ENCODE data around the gene PPP1CA. TPM values are rescaled to one million over a fixed set of nuclear protein-coding genes. Genes with fewer than 3 reads are reported as not detected.
A peak's percentile ranks its signal among the peaks of the same experiment; 100 is the strongest.
"Not testable (repeated sequence)": the region's sequence is repeated elsewhere in the genome, so short reads cannot be mapped to it uniquely, and the experiment has no call there.

PPP1CA gene
- polyA plus RNA-seq, 1 donor: 112 TPM

DNA sequence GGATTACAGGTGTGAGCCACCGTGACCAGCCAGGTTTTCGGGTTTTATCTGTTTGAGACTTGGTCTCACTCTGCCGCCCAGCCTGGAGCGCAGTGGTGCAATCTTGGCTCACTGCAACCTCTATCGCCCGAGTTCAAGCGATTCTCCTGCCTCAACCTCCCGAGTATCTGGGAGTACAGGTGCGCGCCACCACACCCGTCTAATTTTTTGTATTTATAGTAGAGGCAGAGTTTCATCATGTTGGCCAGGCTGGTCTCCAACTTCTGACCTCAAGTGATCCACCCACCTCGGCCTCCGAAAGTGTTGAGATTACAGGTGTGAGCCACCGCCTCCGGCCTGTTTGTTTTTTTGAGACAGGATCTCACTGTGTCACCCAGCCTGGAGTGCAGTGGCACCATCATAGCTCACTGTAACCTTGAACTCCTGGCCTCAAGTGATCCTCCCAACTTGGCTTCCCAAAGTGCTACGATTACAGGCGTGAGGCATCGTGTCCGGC, 25.8 kb upstream of the PPP1CA start:
- 50% methylated on average over 4 of the region's 19 CpGs for WGBS (ENCODE audit: insufficient coverage, low lambda C conversion rate)
- not testable (repeated sequence) for DNase-seq; H3K27me3 ChIP-seq (ENCODE audit: control insufficient read depth, insufficient read depth, low read length); H3K9me3 ChIP-seq (ENCODE audit: control insufficient read depth, low read depth, low read length)
- Histone ChIP-seq H3K36me3 (ENCODE audit: control insufficient read depth, insufficient read depth, low read length) (peaks cover 18% of the 10 kb centered on the region), H3K4me1 (ENCODE audit: control insufficient read depth, insufficient read depth, low read length) (peaks cover 14% of the 10 kb centered on the region), H3K4me3 (ENCODE audit: low read length) (peak overlapping the region; percentile 88), H3K27ac (ENCODE audit: low read length) (peak overlapping the region; percentile 82)

DNA sequence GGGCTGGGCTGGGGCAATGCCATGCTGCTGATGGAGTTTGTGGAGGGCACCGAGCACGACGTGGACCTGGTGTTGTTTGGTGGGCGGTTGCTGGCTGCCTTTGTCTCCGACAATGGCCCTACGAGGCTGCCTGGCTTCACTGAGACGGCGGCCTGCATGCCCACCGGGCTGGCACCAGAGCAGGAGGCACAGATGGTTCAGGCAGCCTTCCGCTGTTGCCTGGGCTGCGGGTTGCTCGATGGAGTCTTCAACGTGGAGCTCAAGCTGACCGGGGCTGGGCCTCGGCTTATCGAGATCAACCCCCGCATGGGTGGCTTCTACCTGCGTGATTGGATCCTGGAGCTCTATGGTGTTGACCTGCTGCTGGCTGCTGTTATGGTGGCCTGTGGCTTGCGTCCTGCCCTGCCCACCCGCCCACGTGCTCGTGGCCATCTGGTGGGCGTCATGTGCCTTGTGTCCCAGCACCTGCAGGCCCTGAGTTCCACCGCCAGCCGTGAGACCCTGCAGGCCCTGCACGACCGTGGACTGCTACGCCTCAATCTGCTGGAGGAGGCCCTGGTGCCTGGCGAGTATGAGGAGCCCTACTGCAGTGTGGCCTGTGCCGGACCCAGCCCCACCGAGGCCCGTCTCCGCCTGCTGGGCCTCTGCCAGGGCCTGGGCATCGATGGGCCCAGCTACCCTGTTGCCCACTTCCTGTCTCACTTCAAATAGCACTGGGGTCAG, 22.4 kb upstream of the PPP1CA start:
- Histone ChIP-seq H3K4me3 (ENCODE audit: low read length) (no peak overlapping the region), H3K27ac (ENCODE audit: low read length) (no peak overlapping the region), H3K36me3 (ENCODE audit: control insufficient read depth, insufficient read depth, low read length) (no peaks in the 10 kb centered on the region), H3K4me1 (ENCODE audit: control insufficient read depth, insufficient read depth, low read length) (peaks cover 13% of the 10 kb centered on the region), H3K27me3 (ENCODE audit: control insufficient read depth, insufficient read depth, low read length) (no peaks in the 10 kb centered on the region), H3K9me3 (ENCODE audit: control insufficient read depth, low read depth, low read length) (no peaks in the 10 kb centered on the region)
- no peak for DNase-seq
- no CpG with 5 or more reads among the region's 34 CpGs for WGBS (ENCODE audit: insufficient coverage, low lambda C conversion rate)

DNA sequence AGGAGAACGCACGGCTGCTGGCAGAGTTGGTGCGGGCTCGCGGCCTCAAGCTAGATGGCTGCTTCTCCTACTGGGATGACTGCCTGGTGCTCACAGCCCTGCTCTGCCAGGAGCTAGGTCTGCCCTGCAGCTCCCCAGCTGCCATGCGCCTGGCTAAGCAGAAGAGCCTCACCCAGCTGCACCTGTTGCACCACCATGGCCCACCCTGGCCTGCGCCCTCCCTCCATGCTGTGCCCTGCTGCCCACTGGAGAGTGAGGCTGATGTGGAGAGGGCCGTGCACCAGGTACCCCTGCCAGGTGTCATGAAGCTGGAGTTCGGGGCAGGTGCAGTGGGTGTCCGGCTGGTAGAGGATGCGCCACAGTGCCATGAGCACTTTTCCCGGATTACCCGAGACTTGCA, 21.8 kb upstream of the PPP1CA start:
- Histone ChIP-seq H3K4me3 (ENCODE audit: low read length) (no peak overlapping the region), H3K27me3 (ENCODE audit: control insufficient read depth, insufficient read depth, low read length) (no peaks in the 10 kb centered on the region), H3K27ac (ENCODE audit: low read length) (no peak overlapping the region), H3K9me3 (ENCODE audit: control insufficient read depth, low read depth, low read length) (no peaks in the 10 kb centered on the region), H3K36me3 (ENCODE audit: control insufficient read depth, insufficient read depth, low read length) (no peaks in the 10 kb centered on the region), H3K4me1 (ENCODE audit: control insufficient read depth, insufficient read depth, low read length) (peaks cover 11% of the 10 kb centered on the region)
- no peak for DNase-seq
- no CpG with 5 or more reads among the region's 13 CpGs for WGBS (ENCODE audit: insufficient coverage, low lambda C conversion rate)

DNA sequence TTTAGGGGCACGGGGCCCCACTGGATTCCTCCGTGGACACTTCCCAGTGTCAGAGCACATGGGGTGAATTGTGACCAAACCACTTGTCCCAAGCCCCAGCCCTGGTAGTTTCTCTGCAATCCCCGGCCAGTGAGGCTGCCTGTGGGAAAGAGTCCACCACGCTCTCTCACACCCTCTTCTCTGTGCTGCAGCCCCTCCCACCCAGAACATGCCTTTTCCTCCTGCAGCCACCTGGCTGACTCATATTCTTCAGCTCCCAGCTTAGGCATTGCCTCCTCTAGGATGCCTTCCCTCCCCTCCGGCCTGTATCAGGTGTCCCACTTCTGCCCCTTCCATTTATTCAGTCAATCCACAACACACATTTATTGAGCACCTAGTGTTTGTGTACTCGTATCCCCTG, 21.2 kb upstream of the PPP1CA start:
- Histone ChIP-seq H3K27ac (ENCODE audit: low read length) (no peak overlapping the region), H3K4me3 (ENCODE audit: low read length) (no peak overlapping the region), H3K4me1 (ENCODE audit: control insufficient read depth, insufficient read depth, low read length) (peaks cover 11% of the 10 kb centered on the region), H3K36me3 (ENCODE audit: control insufficient read depth, insufficient read depth, low read length) (no peaks in the 10 kb centered on the region), H3K27me3 (ENCODE audit: control insufficient read depth, insufficient read depth, low read length) (no peaks in the 10 kb centered on the region), H3K9me3 (ENCODE audit: control insufficient read depth, low read depth, low read length) (no peaks in the 10 kb centered on the region)
- no peak for DNase-seq
- no CpG with 5 or more reads among the region's 6 CpGs for WGBS (ENCODE audit: insufficient coverage, low lambda C conversion rate)

DNA sequence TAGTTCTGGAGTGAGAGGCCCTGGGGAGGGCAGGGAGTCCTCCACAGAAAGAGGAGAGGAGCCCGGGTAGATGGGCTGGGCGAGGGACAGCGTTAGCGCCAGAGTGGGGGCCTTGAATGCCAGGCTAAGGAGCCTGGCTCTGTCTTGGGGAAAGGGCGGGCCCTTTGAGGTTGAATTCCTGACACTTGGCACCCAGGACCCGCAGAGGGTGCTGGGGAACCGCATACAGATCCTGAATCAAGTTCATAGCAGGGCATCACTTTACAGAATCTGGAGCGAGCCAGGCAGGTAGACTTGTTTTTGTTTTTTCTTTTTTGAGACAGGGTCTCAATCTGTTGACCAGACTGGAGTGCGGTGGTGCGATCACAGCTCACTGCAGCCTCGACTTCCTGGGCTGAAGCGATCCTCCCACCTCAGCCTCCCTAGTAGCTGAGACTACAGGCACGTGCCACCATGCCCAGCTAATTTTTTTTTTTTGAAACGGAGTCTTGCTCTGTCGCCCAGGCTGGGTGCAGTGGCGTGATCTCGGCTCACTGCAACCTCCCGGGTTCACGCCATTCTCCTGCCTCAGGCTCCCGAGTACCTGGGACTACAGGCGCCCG, 19.9 kb upstream of the PPP1CA start:
- no CpG with 5 or more reads among the region's 22 CpGs for WGBS (ENCODE audit: insufficient coverage, low lambda C conversion rate)
- H3K4me1 ChIP-seq (ENCODE audit: control insufficient read depth, insufficient read depth, low read length): peaks cover 11% of the 10 kb centered on the region
- DNase-seq: no peak
- H3K9me3 ChIP-seq (ENCODE audit: control insufficient read depth, low read depth, low read length): peaks cover 4% of the 10 kb centered on the region
- no peak overlapping the region for H3K27ac ChIP-seq (ENCODE audit: low read length)
- H3K4me3 ChIP-seq (ENCODE audit: low read length): peak overlapping the region; percentile 17
- no peaks in the 10 kb centered on the region for H3K27me3 ChIP-seq (ENCODE audit: control insufficient read depth, insufficient read depth, low read length)
- H3K36me3 ChIP-seq (ENCODE audit: control insufficient read depth, insufficient read depth, low read length): no peaks in the 10 kb centered on the region

DNA sequence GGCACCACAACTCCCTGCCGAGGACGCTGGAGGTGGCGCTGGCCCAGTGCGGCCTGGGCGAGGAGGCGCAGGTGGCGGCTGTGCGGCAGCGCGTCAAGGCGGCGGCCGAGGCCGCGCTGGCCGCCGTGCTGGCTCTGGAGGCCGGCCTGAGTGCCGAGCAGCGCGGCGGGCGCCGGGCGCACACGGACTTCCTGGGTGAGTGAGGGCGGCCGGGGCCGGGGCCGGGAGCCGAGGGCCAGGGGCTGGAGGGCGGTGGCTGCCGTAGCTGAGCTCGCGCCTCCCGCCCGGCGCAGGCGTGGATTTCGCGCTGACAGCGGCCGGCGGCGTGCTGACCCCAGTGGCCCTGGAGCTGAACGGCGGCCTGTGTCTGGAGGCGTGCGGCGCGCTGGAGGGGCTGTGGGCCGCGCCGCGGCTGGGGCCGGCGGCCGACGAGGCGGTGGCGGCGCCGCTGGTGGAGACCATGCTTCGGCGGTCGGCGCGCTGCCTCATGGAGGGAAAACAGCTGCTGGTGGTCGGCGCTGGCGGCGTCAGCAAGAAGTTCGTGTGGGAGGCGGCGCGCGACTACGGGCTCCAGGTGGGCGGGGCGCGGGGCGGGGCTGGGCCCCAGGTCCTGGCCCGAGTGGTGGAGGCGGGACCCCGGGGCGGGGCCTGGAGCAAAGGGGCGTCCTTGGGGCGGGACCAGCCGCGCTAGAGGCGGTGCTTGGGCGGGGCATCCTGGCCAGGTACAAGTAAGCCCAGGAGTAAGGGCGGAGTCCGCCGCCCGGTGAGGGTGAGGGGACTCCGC, 19.2 kb upstream of the PPP1CA start:
- DNase-seq: peak; percentile 95 to 96
- H3K27me3 ChIP-seq (ENCODE audit: control insufficient read depth, insufficient read depth, low read length): peaks cover 6% of the 10 kb centered on the region
- peak overlapping the region; percentile 26 for H3K4me3 ChIP-seq (ENCODE audit: low read length)
- peaks cover 14% of the 10 kb centered on the region for H3K4me1 ChIP-seq (ENCODE audit: control insufficient read depth, insufficient read depth, low read length)
- no CpG with 5 or more reads among the region's 97 CpGs for WGBS (ENCODE audit: insufficient coverage, low lambda C conversion rate)
- H3K36me3 ChIP-seq (ENCODE audit: control insufficient read depth, insufficient read depth, low read length): no peaks in the 10 kb centered on the region
- peaks cover 4% of the 10 kb centered on the region for H3K9me3 ChIP-seq (ENCODE audit: control insufficient read depth, low read depth, low read length)
- H3K27ac ChIP-seq (ENCODE audit: low read length): no peak overlapping the region

DNA sequence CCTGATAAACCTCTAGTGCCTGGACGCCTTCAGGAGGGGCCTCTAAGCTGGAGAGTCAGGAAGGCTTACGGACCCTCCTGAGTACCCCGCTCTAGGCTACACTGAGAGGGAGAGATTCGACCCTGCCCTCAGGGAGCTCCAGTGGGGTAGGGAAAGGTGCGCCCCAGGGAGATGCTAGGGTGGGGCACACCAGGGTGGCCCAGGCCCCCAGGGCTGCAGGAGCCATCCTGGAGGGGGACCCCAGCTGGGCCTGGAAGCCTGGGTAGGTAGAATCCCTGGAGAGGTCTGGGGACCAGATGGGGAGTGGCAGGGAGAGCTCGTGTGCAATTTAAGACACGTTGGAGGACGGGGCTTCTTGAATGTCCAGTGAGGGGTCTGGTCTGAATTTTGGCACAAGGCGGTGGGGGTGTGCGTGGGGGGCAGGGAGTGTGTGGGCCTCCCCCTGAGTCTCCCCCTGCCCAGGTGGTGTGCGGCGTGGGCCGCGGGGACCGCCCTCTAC, 18.5 kb upstream of the PPP1CA start:
- H3K27ac ChIP-seq (ENCODE audit: low read length): no peak overlapping the region
- no CpG with 5 or more reads among the region's 15 CpGs for WGBS (ENCODE audit: insufficient coverage, low lambda C conversion rate)
- H3K4me1 ChIP-seq (ENCODE audit: control insufficient read depth, insufficient read depth, low read length): peaks cover 16% of the 10 kb centered on the region
- peaks cover 9% of the 10 kb centered on the region for H3K27me3 ChIP-seq (ENCODE audit: control insufficient read depth, insufficient read depth, low read length)
- DNase-seq: no peak
- H3K36me3 ChIP-seq (ENCODE audit: control insufficient read depth, insufficient read depth, low read length): no peaks in the 10 kb centered on the region
- peaks cover 4% of the 10 kb centered on the region for H3K9me3 ChIP-seq (ENCODE audit: control insufficient read depth, low read depth, low read length)
- peak overlapping the region; percentile 26 for H3K4me3 ChIP-seq (ENCODE audit: low read length)

DNA sequence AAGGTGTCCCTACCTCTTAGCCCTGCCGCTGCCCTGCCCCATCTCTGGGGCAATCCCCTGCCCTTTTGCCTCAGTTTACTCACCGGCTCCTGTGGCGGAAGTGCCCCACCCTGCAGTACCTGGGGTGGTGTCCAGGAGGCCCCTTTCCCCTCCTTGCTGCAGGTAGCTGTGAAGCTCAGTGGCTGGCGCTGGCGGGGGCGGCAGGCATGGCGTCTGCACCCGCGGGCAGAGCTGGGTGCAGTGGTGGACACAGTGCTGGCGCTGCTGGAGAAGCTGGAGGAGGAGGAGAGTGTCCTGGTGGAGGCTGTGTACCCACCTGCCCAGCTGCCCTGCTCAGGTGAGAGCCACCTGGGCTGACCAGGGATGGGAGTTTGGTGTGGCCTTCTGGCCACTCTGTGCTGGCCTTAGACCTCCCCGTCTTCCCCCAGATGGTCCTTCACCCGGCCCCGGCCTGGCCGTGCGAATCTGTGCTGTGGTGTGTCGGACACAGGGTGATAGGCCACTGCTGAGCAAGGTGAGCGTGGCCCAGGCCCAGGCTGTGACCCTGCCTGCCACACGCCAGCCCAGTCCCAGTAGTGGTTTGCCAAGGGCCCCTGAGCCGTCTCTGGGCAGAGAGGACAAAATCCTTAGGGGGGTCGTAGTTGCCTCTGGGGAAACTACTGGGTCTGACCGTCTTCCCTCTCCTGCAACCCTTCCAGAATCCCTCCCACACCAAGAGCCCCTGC, 17.8 kb upstream of the PPP1CA start:
- Histone ChIP-seq H3K9me3 (ENCODE audit: control insufficient read depth, low read depth, low read length) (peaks cover 4% of the 10 kb centered on the region), H3K27me3 (ENCODE audit: control insufficient read depth, insufficient read depth, low read length) (peaks cover 16% of the 10 kb centered on the region), H3K4me1 (ENCODE audit: control insufficient read depth, insufficient read depth, low read length) (peaks cover 21% of the 10 kb centered on the region), H3K4me3 (ENCODE audit: low read length) (no peak overlapping the region), H3K27ac (ENCODE audit: low read length) (no peak overlapping the region), H3K36me3 (ENCODE audit: control insufficient read depth, insufficient read depth, low read length) (no peaks in the 10 kb centered on the region)
- DNase-seq: no peak
- WGBS (ENCODE audit: insufficient coverage, low lambda C conversion rate): no CpG with 5 or more reads among the region's 21 CpGs

DNA sequence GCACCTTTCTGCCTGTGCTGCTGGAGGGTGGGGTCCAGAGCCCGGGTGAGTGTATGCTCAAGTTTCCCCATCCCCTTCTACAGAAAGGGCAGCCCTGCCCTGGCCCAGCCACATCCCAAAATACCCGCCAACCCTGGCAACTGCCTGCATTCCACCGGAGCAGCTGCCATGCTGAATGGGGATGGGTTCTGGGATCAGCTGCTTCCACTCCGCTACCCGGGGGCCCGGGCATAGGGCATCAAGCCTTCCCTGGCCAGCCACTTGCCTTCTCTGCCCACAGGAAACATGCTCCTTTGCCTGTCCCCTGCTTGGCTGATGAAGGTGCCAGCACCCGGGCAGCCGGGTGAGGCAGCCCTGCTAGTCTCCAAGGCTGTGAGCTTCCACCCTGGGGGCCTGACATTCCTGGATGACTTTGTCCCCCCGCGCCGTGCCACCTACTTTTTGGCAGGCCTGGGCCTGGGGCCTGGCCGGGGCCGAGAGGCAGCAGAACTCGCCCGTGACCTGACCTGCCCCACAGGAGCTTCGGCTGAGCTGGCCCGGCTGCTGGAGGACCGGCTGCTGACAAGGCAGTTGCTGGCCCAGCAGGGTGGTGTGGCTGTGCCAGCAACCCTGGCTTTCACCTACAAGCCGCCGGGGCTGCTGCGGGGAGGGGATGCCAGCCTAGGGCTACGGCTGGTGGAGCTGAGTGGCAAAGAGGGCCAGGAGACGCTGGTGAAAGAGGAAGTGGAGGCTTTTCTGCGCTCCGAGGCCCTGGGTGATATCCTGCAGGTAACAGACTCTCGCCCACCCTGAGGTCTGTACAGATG, 17.0 kb upstream of the PPP1CA start:
- Histone ChIP-seq H3K27ac (ENCODE audit: low read length) (no peak overlapping the region), H3K4me3 (ENCODE audit: low read length) (no peak overlapping the region), H3K9me3 (ENCODE audit: control insufficient read depth, low read depth, low read length) (peaks cover 4% of the 10 kb centered on the region), H3K4me1 (ENCODE audit: control insufficient read depth, insufficient read depth, low read length) (peaks cover 21% of the 10 kb centered on the region), H3K36me3 (ENCODE audit: control insufficient read depth, insufficient read depth, low read length) (no peaks in the 10 kb centered on the region), H3K27me3 (ENCODE audit: control insufficient read depth, insufficient read depth, low read length) (peaks cover 16% of the 10 kb centered on the region)
- no peak for DNase-seq
- no CpG with 5 or more reads among the region's 26 CpGs for WGBS (ENCODE audit: insufficient coverage, low lambda C conversion rate)
